ENCODE data around the gene CCNDBP1.
A peak's percentile ranks its signal among the peaks of the same experiment; 100 is the strongest.
"Not testable (repeated sequence)": the region's sequence is repeated elsewhere in the genome, so short reads cannot be mapped to it uniquely, and the experiment has no call there.

Gene CCNDBP1

GRCh38 chr15:43194795-43195194, 9.6 kb downstream of the CCNDBP1 start:
- DNase-seq: no peak

- DNase-seq: no peak
Measured at GRCh38 chr15:43196760-43197548, 11.8 kb downstream of the CCNDBP1 start.

GRCh38 chr15:43197773-43198172, 12.6 kb downstream of the CCNDBP1 start:
- not testable (repeated sequence) for DNase-seq

GRCh38 chr15:43198556-43198955, 13.4 kb downstream of the CCNDBP1 start:
- DNase-seq: not testable (repeated sequence)

GRCh38 chr15:43198992-43199391, 13.8 kb downstream of the CCNDBP1 start:
- DNase-seq: no peak

- no peak for DNase-seq
Measured at GRCh38 chr15:43199945-43200488, 14.8 kb downstream of the CCNDBP1 start.

- peak; percentile 20 for DNase-seq
Measured at GRCh38 chr15:43204016-43204901, 19.1 kb downstream of the CCNDBP1 start.

GRCh38 chr15:43206054-43206453, 20.9 kb downstream of the CCNDBP1 start:
- no peak for DNase-seq

GRCh38 chr15:43207024-43207423, 21.8 kb downstream of the CCNDBP1 start:
- no peak for DNase-seq

GRCh38 chr15:43208052-43209002, 23.1 kb downstream of the CCNDBP1 start:
- no peak for DNase-seq

GRCh38 chr15:43209059-43209824, 24.0 kb downstream of the CCNDBP1 start:
- DNase-seq: no peak

GRCh38 chr15:43210172-43210745, 25.1 kb downstream of the CCNDBP1 start:
- no peak for DNase-seq

GRCh38 chr15:43210807-43211206, 25.6 kb downstream of the CCNDBP1 start:
- DNase-seq: no peak

- no peak for DNase-seq
Measured at GRCh38 chr15:43211224-43211735, 26.1 kb downstream of the CCNDBP1 start.

- no peak for DNase-seq
Measured at GRCh38 chr15:43212299-43212698, 27.1 kb downstream of the CCNDBP1 start.

GRCh38 chr15:43212951-43213350, 27.7 kb downstream of the CCNDBP1 start:
- DNase-seq: no peak

GRCh38 chr15:43213466-43213865, 28.3 kb downstream of the CCNDBP1 start:
- no peak for DNase-seq

- no peak for DNase-seq
Measured at GRCh38 chr15:43214169-43214568, 29.0 kb downstream of the CCNDBP1 start.

- no peak for DNase-seq
Measured at GRCh38 chr15:43214592-43215295, 29.5 kb downstream of the CCNDBP1 start.

GRCh38 chr15:43215961-43216360, 30.8 kb downstream of the CCNDBP1 start:
- no peak for DNase-seq
